Activated CD8-positive, alpha-beta T cell treated with anti-CD3 and anti-CD28 coated beads, Interleukin-2, amount 10 ng/mL, durations not matched to agents 7 days and 5 days (primary cell): ENCODE results near the gene PDLIM4. TPM values are rescaled to one million over a fixed set of nuclear protein-coding genes. Genes with fewer than 3 reads are reported as not detected.

Experiments
- ATAC-seq: fragments of 150-1000 bp; cut with Tn5 transposase; one replicate; pipeline ENCODE4 v1.10.0; 2021; ENCODE audit warnings: moderate library complexity
- CTCF ChIA-PET: fragments of 350-600 bp; sonication (Branson Sonifier 250); formaldehyde crosslinking; loops from one replicate; lab custom pipeline; 2021; ENCODE audit warnings: antibody characterized with exemption; lab: Charles Lee
- POLR2A ChIA-PET: fragments of 350-600 bp; sonication (Branson Sonifier 250); formaldehyde crosslinking; loops from one replicate; lab custom pipeline; 2021; ENCODE audit warnings: antibody characterized with exemption; lab: Charles Lee
- DNase-seq: peaks from one replicate; pipeline ENCODE4 v3.0.0-alpha.2; 2020
- H3K27ac Mint-ChIP-seq: one replicate; pipeline ENCODE4 v1.8.0; 2021; ENCODE audit warnings: mild to moderate bottlenecking, mixed read lengths
- H3K27me3 Mint-ChIP-seq: one replicate; pipeline ENCODE4 v1.8.0; 2021; ENCODE audit warnings: low read depth, mixed read lengths
- H3K36me3 Mint-ChIP-seq: one replicate; pipeline ENCODE4 v1.8.0; 2021; ENCODE audit warnings: low read depth, mixed read lengths
- H3K4me1 Mint-ChIP-seq: one replicate; pipeline ENCODE4 v1.8.0; 2021; ENCODE audit warnings: low read depth, mixed read lengths
- H3K4me3 Mint-ChIP-seq: one replicate; pipeline ENCODE4 v1.8.0; 2021; ENCODE audit warnings: mild to moderate bottlenecking, mixed read lengths
- H3K9me3 Mint-ChIP-seq: one replicate; pipeline ENCODE4 v1.8.0; 2022; ENCODE audit warnings: mixed read lengths; ENCODE audit not compliant: insufficient read depth
- total RNA-seq, 2 experiments: library from RNA; stranded (reverse); gene quantifications; one replicate each; pipeline ENCODE4 v1.2.3, GENCODE V29; 2021

Gene PDLIM4
- total RNA-seq, 2 experiments from 2014 or later, result not detected

DNA sequence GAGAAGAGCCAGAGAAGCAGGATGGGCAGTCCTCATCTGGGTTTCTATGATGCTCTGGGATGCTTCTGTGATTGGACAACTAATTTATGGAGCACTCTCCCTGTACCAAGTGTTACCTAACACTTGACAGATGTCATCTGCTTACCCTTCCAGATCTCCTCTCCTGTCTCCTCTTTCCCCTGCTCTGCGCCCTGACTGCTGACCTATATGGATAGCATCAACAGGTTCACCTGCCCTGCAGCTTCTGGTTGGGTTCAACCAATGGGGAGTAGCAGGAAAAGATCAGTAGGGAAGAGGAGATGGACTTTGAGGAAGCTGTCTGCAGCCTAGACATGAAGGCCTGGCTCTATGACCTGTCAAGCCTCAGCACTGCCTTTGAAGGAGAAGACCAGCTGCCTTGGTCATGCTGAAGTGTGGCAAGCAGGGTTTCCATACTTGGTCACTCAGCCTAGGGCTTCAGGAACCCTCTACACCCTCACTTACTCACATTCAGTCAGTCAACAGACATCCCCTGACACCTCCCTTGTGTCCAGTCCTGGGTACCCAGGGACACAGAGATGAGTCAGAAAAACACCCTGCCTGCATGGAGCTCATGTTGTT lies 18.5 kb upstream of the PDLIM4 start:
- ATAC-seq (no peak), DNase-seq (no peak)
- Mint-ChIP-seq H3K27ac (no peak overlapping the region), H3K27me3 (peaks cover 2% of the 10 kb centered on the region), H3K36me3 (no peaks in the 10 kb centered on the region), H3K9me3 (peaks cover under 1% of the 10 kb centered on the region), H3K4me3 (no peak overlapping the region), H3K4me1 (peaks cover 2% of the 10 kb centered on the region)
- ChIA-PET CTCF (interaction anchor here (0.6 to 3.9 kb wide), 32 partner anchors 8 to 262 kb away, joined by 3 to 31 read pairs (median 6); partner anchors contain the start of genes P4HA2 and SLC22A5), POLR2A (interaction anchor here (0.5 to 0.9 kb wide), 2 partner anchors 15 to 841 kb away, joined by 3 read pairs; no protein-coding TSS in a partner anchor)

DNA sequence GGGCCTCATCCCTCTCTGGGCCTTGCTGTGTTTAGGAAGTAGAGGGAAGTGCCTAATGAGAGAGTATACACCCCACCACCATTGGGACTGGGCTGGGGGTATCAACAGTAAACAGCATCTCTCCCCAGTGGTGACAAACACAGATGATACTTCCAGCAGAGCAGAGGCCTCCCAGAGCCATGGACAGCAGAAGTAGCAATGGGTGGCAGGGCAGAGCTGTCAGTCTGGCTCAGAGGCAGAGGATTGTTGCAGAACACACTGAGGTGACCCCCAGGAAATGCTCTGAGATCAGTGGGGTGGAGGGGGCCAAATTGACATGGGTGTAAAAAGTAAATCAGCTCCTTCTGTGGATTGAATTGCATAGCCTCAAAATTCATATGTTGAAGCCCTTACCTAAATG lies 17.7 kb upstream of the PDLIM4 start:
- H3K27ac Mint-ChIP-seq, result no peak overlapping the region
- ATAC-seq, result no peak
- H3K36me3 Mint-ChIP-seq, result no peaks in the 10 kb centered on the region
- peaks cover 6% of the 10 kb centered on the region for H3K9me3 Mint-ChIP-seq
- H3K4me1 Mint-ChIP-seq, result peaks cover 2% of the 10 kb centered on the region
- peaks cover 2% of the 10 kb centered on the region for H3K27me3 Mint-ChIP-seq
- POLR2A ChIA-PET, result no interaction called here
- DNase-seq, result no peak
- H3K4me3 Mint-ChIP-seq, result no peak overlapping the region
- CTCF ChIA-PET, result interaction anchor here (1.1 to 3.9 kb wide), 4 partner anchors 10 to 143 kb away, joined by 3 to 30 read pairs (median 9); no protein-coding TSS in a partner anchor

DNA sequence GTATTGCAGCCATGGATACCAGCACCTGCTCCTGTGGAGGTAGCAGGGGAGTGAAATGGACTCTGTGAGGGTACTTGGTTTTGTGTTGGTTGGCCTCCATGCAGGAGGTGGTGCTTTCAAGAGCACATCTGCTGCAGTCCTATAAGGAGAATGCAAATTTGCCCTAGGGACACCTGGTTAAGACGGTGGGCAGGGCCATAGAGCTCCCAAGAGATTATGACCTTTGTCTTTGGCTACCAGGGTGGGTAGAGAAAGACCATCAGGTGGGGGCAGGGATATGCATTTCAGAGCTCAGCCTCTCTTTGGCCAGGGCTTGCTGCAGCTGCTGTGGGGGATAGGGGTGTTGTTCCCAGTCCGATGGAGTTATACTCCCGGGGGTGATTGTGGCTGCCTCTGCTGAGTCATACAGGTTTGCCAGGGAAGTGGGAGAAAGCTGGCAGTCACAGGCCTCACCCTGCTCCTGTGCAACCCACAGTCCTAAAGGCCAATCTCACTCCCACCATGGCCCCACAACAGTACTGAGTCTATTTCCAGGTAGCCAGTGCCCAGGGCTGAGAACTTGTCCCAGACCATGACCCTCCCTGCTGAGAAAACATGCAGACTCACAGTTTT lies 14.0 kb upstream of the PDLIM4 start:
- no peak for DNase-seq
- H3K9me3 Mint-ChIP-seq, result peaks cover 15% of the 10 kb centered on the region
- POLR2A ChIA-PET, result interaction anchor here (0.7 kb wide), 1 partner anchor 38 kb away, joined by 3 read pairs; no protein-coding TSS in a partner anchor
- H3K36me3 Mint-ChIP-seq, result no peaks in the 10 kb centered on the region
- H3K27me3 Mint-ChIP-seq, result peaks cover 6% of the 10 kb centered on the region
- no peak overlapping the region for H3K4me3 Mint-ChIP-seq
- CTCF ChIA-PET, result no interaction called here
- no peak overlapping the region for H3K27ac Mint-ChIP-seq
- no peaks in the 10 kb centered on the region for H3K4me1 Mint-ChIP-seq
- no peak for ATAC-seq

DNA sequence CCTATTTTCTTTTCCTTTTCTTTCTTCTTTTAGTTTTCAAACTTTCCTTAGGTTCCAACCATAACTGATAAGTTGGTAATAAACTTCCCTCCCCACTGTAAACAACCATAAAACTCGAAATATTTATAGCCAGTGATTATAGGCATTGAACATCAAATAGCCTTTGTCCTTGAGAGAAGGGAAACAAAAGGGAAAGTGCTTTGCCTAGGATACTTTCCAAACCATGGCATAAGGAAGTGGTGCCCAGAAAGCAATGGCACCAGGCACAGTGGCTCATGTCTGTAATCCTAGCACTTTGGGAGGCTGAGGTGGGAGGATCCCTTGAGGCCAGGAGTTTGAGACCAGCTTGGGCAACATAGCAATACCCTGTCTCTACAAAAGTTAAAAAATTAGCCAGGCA lies 11.9 kb upstream of the PDLIM4 start:
- Mint-ChIP-seq H3K27ac (no peak overlapping the region), H3K9me3 (peaks cover 15% of the 10 kb centered on the region), H3K4me3 (no peak overlapping the region), H3K4me1 (no peaks in the 10 kb centered on the region), H3K27me3 (peaks cover 10% of the 10 kb centered on the region), H3K36me3 (no peaks in the 10 kb centered on the region)
- DNase-seq (no peak), ATAC-seq (no peak)
- POLR2A ChIA-PET, result no interaction called here
- CTCF ChIA-PET, result no interaction called here

DNA sequence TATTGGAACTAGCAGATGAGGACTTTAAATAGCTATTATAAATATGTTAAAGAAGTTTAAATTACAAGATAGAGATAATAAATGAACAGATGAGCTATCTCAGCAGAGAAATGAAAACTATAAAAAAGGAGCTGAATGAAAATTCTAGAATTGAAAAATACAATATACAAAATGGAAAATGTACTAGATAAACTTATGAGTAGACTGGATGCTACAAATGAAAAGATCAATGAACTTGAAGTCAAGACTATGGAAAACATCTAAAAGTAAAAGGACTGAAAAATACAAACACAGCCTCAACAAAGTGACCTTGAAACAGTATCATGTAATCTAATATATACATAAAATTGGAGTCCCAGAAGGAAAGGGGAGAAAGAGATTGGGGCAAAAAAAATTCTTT lies 10.7 kb upstream of the PDLIM4 start:
- Mint-ChIP-seq H3K36me3 (no peaks in the 10 kb centered on the region), H3K4me3 (no peak overlapping the region), H3K4me1 (no peaks in the 10 kb centered on the region), H3K9me3 (peaks cover 15% of the 10 kb centered on the region), H3K27me3 (peaks cover 10% of the 10 kb centered on the region), H3K27ac (no peak overlapping the region)
- ATAC-seq (no peak), DNase-seq (no peak)
- ChIA-PET CTCF (interaction anchor here (0.6 to 1.3 kb wide), 2 partner anchors 8 to 108 kb away, joined by 4 to 10 read pairs; no protein-coding TSS in a partner anchor), POLR2A (no interaction called here)

DNA sequence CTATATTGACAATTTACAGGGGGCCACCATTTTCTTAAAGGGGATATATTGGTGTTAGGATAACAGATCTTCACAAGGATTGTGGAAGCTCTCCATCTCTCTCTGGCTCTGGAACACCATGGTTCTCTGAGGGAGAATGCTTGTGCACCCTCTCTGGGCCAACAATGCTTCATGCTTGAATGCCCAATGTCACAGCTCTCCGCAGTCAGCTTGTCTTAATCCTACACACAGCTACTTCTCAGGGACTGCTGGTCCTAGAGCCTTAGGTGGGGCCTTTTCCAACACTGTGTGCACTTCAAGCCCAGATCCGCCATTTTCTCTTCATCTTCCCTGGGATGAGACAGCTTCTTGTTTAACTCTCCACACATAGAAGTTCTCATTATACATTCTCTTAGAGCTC lies 6.9 kb upstream of the PDLIM4 start:
- POLR2A ChIA-PET, result no interaction called here
- ATAC-seq, result no peak

DNA sequence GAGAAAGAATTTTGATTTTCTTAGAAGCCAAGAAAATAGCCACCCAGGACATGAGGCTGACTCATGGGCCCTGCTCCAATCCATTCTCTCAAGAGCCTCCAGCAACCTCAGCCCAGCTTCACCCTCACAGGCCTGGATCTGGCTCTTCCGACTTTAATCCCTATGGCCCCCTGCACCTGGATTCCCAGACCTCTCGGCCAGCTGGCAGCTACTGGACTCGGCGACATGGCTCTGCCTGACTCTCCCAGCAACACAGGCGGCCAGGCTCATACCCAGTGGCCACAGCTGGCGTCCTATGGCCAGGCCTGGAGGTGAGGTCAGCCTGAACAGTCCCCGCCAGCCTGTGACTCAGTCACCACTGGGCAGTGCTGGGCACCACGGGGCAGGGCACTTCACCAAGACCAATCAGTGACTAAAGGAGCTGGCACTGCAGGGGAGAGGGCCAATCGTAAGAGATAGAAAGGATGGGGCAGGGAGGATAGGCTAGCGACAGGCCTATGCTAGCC lies 6.2 kb upstream of the PDLIM4 start:
- H3K27ac Mint-ChIP-seq, result no peak overlapping the region
- no peak overlapping the region for H3K4me3 Mint-ChIP-seq
- ATAC-seq (no peak), DNase-seq (no peak)
- ChIA-PET CTCF (interaction anchor here (1.1 to 3.8 kb wide), 2 partner anchors 11 to 12 kb away, joined by 3 to 30 read pairs; no protein-coding TSS in a partner anchor), POLR2A (no interaction called here)
- H3K36me3 Mint-ChIP-seq, result no peaks in the 10 kb centered on the region
- peaks cover 6% of the 10 kb centered on the region for H3K9me3 Mint-ChIP-seq
- no peaks in the 10 kb centered on the region for H3K4me1 Mint-ChIP-seq
- peaks cover 12% of the 10 kb centered on the region for H3K27me3 Mint-ChIP-seq

More for the DNA sequence above, 6.9 kb upstream of the PDLIM4 start:
- CTCF ChIA-PET, result interaction anchor here (3.8 kb wide), 1 partner anchor 11 kb away, joined by 30 read pairs; no protein-coding TSS in a partner anchor
- H3K27me3 Mint-ChIP-seq, result peaks cover 10% of the 10 kb centered on the region
- H3K4me1 Mint-ChIP-seq, result no peaks in the 10 kb centered on the region
- DNase-seq, result no peak
- peaks cover 6% of the 10 kb centered on the region for H3K9me3 Mint-ChIP-seq
- H3K27ac Mint-ChIP-seq, result no peak overlapping the region
- H3K4me3 Mint-ChIP-seq, result no peak overlapping the region
- no peaks in the 10 kb centered on the region for H3K36me3 Mint-ChIP-seq

DNA sequence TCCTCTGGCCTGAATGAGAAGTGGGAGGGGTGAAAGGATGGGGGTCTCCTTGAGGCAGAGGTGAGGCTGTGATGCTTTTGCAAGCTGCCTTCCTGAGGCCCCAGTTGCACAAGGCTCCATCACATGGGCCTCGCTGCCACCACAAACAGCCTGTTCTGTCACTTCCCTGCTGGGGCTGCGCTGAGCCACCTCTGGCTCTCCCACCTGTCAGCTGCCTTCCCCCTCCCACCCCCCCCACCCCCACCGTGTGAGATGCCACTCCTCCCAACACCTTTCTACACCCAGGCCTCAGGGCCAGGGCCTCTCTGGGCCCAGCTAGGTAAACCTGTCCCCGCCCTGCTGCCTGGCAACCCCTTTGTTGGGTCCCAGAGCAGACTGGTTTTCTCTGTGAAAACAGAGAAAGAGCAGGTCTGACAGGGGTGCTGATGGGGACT lies 4.5 kb upstream of the PDLIM4 start:
- Mint-ChIP-seq H3K27me3 (peaks cover 22% of the 10 kb centered on the region), H3K4me1 (no peaks in the 10 kb centered on the region), H3K4me3 (no peak overlapping the region), H3K9me3 (no peaks in the 10 kb centered on the region), H3K27ac (no peak overlapping the region), H3K36me3 (no peaks in the 10 kb centered on the region)
- POLR2A ChIA-PET, result interaction anchor here (0.6 kb wide), 1 partner anchor 1640 kb away, joined by 3 read pairs; no protein-coding TSS in a partner anchor
- CTCF ChIA-PET, result interaction anchor here (1.6 kb wide), 1 partner anchor 15 kb away, joined by 4 read pairs; no protein-coding TSS in a partner anchor
- ATAC-seq, result no peak
- DNase-seq, result no peak

DNA sequence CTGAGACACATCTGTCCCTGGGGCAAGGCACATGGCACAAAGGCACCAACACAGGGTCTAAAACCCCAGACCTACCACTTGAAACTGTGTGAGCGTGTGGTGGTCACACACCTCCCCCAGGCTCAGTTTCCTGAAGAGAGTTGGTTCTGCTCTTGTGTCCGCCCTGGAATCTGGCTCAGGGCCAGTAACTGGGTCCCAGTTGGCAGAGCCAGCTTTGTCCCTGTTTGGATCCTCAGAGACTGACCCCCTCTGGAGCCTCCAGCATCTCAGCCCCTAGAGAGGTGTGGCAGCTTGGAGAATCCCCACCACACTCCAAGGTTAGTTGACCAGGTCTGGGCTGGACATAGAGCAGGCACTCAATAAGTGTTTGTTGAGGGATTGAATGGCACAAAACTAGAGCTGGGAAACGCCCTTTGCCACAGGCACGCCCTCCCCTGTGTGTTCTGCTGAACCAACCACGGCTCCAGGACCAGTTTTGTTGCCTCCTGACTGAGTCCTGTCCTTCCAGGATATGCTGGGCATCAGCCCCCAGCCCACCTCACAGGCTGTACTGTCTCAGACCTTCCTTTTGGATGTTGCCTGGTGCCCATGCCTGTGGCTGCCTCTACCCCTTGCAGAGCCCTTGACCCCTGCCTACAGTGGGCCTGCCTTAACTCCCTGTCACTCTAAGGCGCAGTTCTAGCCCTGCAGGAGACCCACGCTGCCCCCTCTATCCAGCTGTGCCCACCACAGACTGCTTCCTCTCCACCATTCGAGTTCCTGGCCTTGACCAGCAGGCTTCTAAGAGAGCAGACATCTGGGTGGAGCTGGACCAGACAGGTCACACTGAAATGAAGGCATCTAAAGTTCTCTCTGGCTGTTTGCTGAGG lies 3.8 kb upstream of the PDLIM4 start:
- Mint-ChIP-seq H3K4me3 (no peak overlapping the region), H3K27me3 (peaks cover 22% of the 10 kb centered on the region), H3K27ac (no peak overlapping the region), H3K36me3 (no peaks in the 10 kb centered on the region), H3K9me3 (no peaks in the 10 kb centered on the region), H3K4me1 (no peaks in the 10 kb centered on the region)
- ChIA-PET CTCF (interaction anchor here (1.6 kb wide), 1 partner anchor 15 kb away, joined by 4 read pairs; no protein-coding TSS in a partner anchor), POLR2A (interaction anchor here (0.6 to 1.2 kb wide), 2 partner anchors 15 to 1640 kb away, joined by 3 read pairs; no protein-coding TSS in a partner anchor)
- DNase-seq (no peak), ATAC-seq (no peak)

DNA sequence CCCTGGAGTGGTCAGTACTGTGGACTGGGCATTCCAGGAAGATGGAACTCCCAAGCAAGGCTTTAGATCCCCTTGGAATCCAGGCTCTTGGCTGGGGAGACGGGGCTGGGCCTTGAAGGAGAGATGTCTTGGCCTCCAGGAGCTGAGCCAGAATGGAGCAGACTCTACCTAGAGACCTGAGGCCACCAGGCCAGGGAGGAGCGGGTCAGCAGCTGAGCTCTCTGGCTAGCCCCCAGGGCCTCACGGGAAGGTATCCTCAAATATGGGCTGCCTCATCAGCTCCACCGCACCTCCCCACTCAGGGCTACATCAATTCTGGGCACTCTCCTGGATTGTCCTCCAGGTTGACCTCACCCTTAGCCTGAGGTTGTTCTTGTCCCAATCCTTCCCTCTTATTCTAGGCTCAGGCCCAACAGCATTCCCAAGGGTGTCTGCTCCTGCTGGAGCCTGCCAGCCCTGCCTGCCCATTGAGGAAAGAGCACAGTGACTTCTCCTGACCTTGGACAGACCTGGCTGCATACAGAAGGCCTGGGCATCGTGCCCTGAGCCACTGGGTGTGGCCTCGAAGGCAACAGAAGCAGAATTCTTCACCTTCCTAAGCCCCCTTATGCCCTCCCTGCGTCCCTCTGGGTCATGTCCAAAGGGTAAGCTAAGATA lies 3.0 kb upstream of the PDLIM4 start:
- Mint-ChIP-seq H3K4me1 (no peaks in the 10 kb centered on the region), H3K9me3 (no peaks in the 10 kb centered on the region), H3K36me3 (no peaks in the 10 kb centered on the region), H3K27me3 (peaks cover 22% of the 10 kb centered on the region), H3K4me3 (no peak overlapping the region), H3K27ac (no peak overlapping the region)
- ATAC-seq (no peak), DNase-seq (no peak)
- CTCF ChIA-PET, result interaction anchor here (1.5 to 1.8 kb wide), 3 partner anchors 16 to 18 kb away, joined by 4 to 7 read pairs (median 5); no protein-coding TSS in a partner anchor
- POLR2A ChIA-PET, result interaction anchor here (1.2 kb wide), 1 partner anchor 15 kb away, joined by 3 read pairs; no protein-coding TSS in a partner anchor
